ENCODE results near the gene ETFDH.
A peak's percentile ranks its signal among the peaks of the same experiment; 100 is the strongest.
"Not testable (repeated sequence)": the region's sequence is repeated elsewhere in the genome, so short reads cannot be mapped to it uniquely, and the experiment has no call there.

Gene ETFDH

GRCh38 chr4:158678767-158679166, 6.7 kb downstream of the ETFDH start:
- DNase-seq (ENCODE audit: low read depth in 2 of 2) = no peak

- no peak for DNase-seq (ENCODE audit: low read depth in 2 of 2)
Observed at GRCh38 chr4:158681629-158682028, 9.5 kb downstream of the ETFDH start.

GRCh38 chr4:158682066-158682465, 10.0 kb downstream of the ETFDH start:
- no peak for DNase-seq (ENCODE audit: low read depth in 2 of 2)

GRCh38 chr4:158688813-158689212, 16.7 kb downstream of the ETFDH start:
- DNase-seq (ENCODE audit: low read depth in 2 of 2) = no peak

- no peak for DNase-seq (ENCODE audit: low read depth in 2 of 2)
Observed at GRCh38 chr4:158704274-158704673, 32.2 kb downstream of the ETFDH start.

GRCh38 chr4:158710814-158711213, 38.7 kb downstream of the ETFDH start:
- no peak for DNase-seq (ENCODE audit: low read depth in 2 of 2)

- not testable (repeated sequence) for DNase-seq (ENCODE audit: low read depth in 2 of 2)
Observed at GRCh38 chr4:158712622-158713021, 40.5 kb downstream of the ETFDH start.

- DNase-seq (ENCODE audit: low read depth in 2 of 2) = no peak
Observed at GRCh38 chr4:158714937-158715336, 42.8 kb downstream of the ETFDH start.

GRCh38 chr4:158715802-158716201, 43.7 kb downstream of the ETFDH start:
- DNase-seq (ENCODE audit: low read depth in 2 of 2) = no peak

GRCh38 chr4:158721680-158722079, 49.6 kb downstream of the ETFDH start:
- DNase-seq (ENCODE audit: low read depth in 2 of 2) = no peak

GRCh38 chr4:158722291-158722916, 50.3 kb downstream of the ETFDH start:
- DNase-seq (ENCODE audit: low read depth in 2 of 2) = peak in 1 of 2 experiments; percentile 4

- DNase-seq (ENCODE audit: low read depth in 2 of 2) = peak; percentile 73 to 78
Observed at GRCh38 chr4:158722917-158723793, 51.1 kb downstream of the ETFDH start, which contains the start of gene PPID. TSS of gene PPID (minus strand) at chr4:158723396. CDS start at chr4:158723288, 108 bp downstream.

- no peak for DNase-seq (ENCODE audit: low read depth in 2 of 2)
Observed at GRCh38 chr4:158724637-158725036, 52.5 kb downstream of the ETFDH start.

GRCh38 chr4:158726633-158727032, 54.5 kb downstream of the ETFDH start:
- DNase-seq (ENCODE audit: low read depth in 2 of 2) = no peak

- no peak for DNase-seq (ENCODE audit: low read depth in 2 of 2)
Observed at GRCh38 chr4:158728236-158728635, 56.1 kb downstream of the ETFDH start.

GRCh38 chr4:158729716-158730559, 57.8 kb downstream of the ETFDH start:
- peak in 1 of 2 experiments; percentile 29 for DNase-seq (ENCODE audit: low read depth in 2 of 2)

- DNase-seq (ENCODE audit: low read depth in 2 of 2) = no peak
Observed at GRCh38 chr4:158738866-158739265, 66.8 kb downstream of the ETFDH start.

GRCh38 chr4:158739600-158739999, 67.5 kb downstream of the ETFDH start:
- DNase-seq (ENCODE audit: low read depth in 2 of 2) = no peak

- no peak for DNase-seq (ENCODE audit: low read depth in 2 of 2)
Observed at GRCh38 chr4:158741326-158742021, 69.4 kb downstream of the ETFDH start.

GRCh38 chr4:158746537-158746936, 74.4 kb downstream of the ETFDH start:
- DNase-seq (ENCODE audit: low read depth in 2 of 2) = not testable (repeated sequence)

GRCh38 chr4:158750379-158750778, 78.3 kb downstream of the ETFDH start:
- DNase-seq (ENCODE audit: low read depth in 2 of 2) = no peak
